Measurements from ENCODE around the gene PRXL2B.

PRXL2B gene

GRCh38 chr1:2637442-2638145 lies 51.0 kb downstream of the PRXL2B start:
- TF ChIP-seq, protein P1, sequence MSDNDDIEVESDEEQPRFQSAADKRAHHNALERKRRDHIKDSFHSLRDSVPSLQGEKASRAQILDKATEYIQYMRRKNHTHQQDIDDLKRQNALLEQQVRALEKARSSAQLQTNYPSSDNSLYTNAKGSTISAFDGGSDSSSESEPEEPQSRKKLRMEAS (IDR thresholded peaks at IDR 0.05; ENCODE audit: low read depth, low read length): no peak
- DNase-seq (ENCODE audit: low read depth): no peak
- H3K4me3 ChIP-seq (ENCODE audit: low read depth, low read length): no peak overlapping the region

- no peak for TF ChIP-seq CTCF (IDR thresholded peaks at IDR 0.05; ENCODE audit: low read depth, low read length)
- no peak for TF ChIP-seq MYC (IDR thresholded peaks at IDR 0.05; ENCODE audit: low read depth, low read length)
- TF ChIP-seq POLR2A (IDR thresholded peaks at IDR 0.05; ENCODE audit: extremely low read depth, insufficient read length): no peak
- TF ChIP-seq, protein P1 (IDR thresholded peaks at IDR 0.05; ENCODE audit: low read depth, low read length): no peak
- H3K4me3 ChIP-seq (ENCODE audit: low read depth, low read length): no peak overlapping the region
- no peak for DNase-seq (ENCODE audit: low read depth)
Measured at GRCh38 chr1:2638466-2639115, 52.0 kb downstream of the PRXL2B start.

GRCh38 chr1:2639203-2639602 lies 52.6 kb downstream of the PRXL2B start:
- no peak for DNase-seq (ENCODE audit: low read depth)
- TF ChIP-seq, protein P1 (IDR thresholded peaks at IDR 0.05; ENCODE audit: low read depth, low read length): no peak
- TF ChIP-seq MYC (IDR thresholded peaks at IDR 0.05; ENCODE audit: low read depth, low read length): no peak
- TF ChIP-seq POLR2A (IDR thresholded peaks at IDR 0.05; ENCODE audit: extremely low read depth, insufficient read length): no peak
- TF ChIP-seq CTCF (IDR thresholded peaks at IDR 0.05; ENCODE audit: low read depth, low read length): no peak
- no peak overlapping the region for H3K4me3 ChIP-seq (ENCODE audit: low read depth, low read length)

GRCh38 chr1:2639607-2640521 lies 53.3 kb downstream of the PRXL2B start:
- DNase-seq (ENCODE audit: low read depth): no peak
- TF ChIP-seq, protein P1 (IDR thresholded peaks at IDR 0.05; ENCODE audit: low read depth, low read length): no peak
- TF ChIP-seq POLR2A (IDR thresholded peaks at IDR 0.05; ENCODE audit: extremely low read depth, insufficient read length) (no peak), CTCF (IDR thresholded peaks at IDR 0.05; ENCODE audit: low read depth, low read length) (no peak), MYC (IDR thresholded peaks at IDR 0.05; ENCODE audit: low read depth, low read length) (no peak)
- no peak overlapping the region for H3K4me3 ChIP-seq (ENCODE audit: low read depth, low read length)

- H3K4me3 ChIP-seq (ENCODE audit: low read depth, low read length): no peak overlapping the region
- DNase-seq (ENCODE audit: low read depth): no peak
- no peak for TF ChIP-seq CTCF (IDR thresholded peaks at IDR 0.05; ENCODE audit: low read depth, low read length)
- no peak for TF ChIP-seq POLR2A (IDR thresholded peaks at IDR 0.05; ENCODE audit: extremely low read depth, insufficient read length)
- TF ChIP-seq, protein P1 (IDR thresholded peaks at IDR 0.05; ENCODE audit: low read depth, low read length): no peak
- TF ChIP-seq MYC (IDR thresholded peaks at IDR 0.05; ENCODE audit: low read depth, low read length): no peak
Measured at GRCh38 chr1:2640626-2641025, 54.0 kb downstream of the PRXL2B start.
